Retina (tissue), 1 donor: ENCODE results near the gene EFHD2.
"Not testable (repeated sequence)": the region's sequence is repeated elsewhere in the genome, so short reads cannot be mapped to it uniquely, and the experiment has no call there.

Experiments used
- DNase-seq: peaks from one replicate; pipeline ENCODE4 v3.0.0-alpha.2; 2016

Gene EFHD2

DNA sequence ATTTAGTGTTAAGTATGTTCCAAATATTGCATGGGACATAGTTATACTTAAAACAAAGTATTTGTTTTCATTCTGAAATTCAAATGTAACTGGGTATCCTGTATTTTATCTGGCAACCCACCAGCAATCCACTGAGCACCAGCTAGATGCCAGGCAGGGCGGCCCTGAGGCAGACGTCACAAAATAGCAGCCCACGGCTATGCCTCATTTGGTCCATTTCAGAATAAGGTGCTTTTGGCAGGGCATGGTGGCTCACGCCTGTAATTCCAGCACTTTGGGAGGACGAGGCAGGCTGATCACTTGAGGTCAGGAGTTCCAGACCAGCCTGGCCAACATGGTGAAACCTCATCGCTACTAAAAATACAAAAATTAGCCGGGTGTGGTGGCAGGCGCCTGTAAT, 19.9 kb upstream of the EFHD2 start:
- DNase-seq = not testable (repeated sequence)

GRCh38 chr1:15390667-15391066, 19.0 kb upstream of the EFHD2 start:
- DNase-seq = no peak

DNA sequence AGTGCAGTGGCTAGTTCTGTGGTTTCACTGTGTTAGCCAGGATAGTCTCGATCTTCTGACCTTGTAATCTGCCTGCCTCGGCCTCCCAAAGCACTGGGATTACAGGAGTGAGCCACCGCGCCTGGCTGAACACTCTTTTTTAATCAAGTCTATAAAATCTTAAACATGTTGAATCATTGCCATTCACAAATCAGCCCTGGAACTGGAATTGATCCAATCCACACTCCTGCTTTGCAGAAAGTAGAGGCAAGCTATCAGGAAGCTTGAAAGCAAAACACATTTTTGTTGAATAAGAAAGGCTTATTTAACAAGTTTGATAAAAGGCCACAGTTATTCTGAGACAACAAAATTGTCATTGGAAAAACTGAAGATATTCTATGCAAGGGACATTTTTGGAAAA, 18.3 kb upstream of the EFHD2 start:
- DNase-seq = no peak

- DNase-seq = no peak
Observed at GRCh38 chr1:15393475-15394257, 16.0 kb upstream of the EFHD2 start.

DNA sequence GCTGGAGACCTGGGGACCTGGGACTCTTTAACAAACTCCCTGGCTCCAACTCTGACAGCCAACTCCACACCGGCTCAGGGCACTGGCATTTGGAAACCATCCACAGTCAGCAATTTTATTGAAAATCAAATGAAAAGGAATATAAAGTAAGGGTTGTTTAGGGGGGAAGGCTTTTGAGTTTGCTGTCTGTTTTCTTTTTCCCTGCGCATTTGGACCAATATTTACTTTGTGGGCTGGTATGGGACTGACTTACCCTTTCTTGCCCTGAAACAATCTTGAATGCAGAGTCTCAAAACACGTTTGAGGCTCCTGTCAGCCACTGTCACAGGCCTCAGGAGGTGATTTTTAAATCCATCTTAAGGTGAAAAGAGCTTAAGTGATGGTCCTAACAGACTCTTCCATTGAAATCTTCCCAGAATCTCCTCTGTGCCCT, 15.4 kb upstream of the EFHD2 start:
- no peak for DNase-seq

GRCh38 chr1:15397236-15397635, 12.5 kb upstream of the EFHD2 start:
- no peak for DNase-seq

- no peak for DNase-seq
Observed at GRCh38 chr1:15399710-15400109, 10.0 kb upstream of the EFHD2 start.

GRCh38 chr1:15400627-15401026, 9.1 kb upstream of the EFHD2 start:
- no peak for DNase-seq

DNA sequence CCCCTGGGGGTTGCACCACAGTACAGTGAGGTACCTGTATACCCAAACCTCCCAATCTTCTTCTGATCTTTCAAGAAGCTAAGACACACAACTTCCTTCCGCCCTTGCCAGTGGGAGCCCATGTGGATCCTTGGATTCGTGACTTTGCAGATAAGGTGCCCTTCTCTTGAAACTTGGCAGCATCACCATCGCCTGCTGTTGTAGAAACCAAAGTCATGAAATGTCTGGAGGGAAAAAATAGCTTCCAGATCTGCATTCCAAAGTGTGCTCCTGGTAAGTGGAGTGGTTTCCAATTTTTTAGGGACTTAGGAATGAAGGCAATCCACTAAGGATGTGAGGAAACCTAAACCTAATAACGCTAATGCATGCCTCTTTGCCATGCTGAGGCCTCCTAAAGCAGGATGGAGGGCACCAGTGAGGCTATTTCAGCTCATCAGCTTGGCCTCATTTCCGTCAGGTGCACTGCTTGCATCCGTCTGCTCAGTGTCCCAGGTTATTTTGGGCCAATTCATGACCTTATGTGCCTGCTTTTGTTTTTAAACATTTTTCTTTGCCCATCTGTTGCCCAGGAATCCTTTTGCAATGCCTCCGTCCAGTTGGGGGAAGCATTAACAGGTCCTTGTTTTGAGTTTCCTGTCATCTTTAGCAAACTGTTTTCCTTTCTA, 8.2 kb upstream of the EFHD2 start:
- DNase-seq = no peak

GRCh38 chr1:15402809-15403450, 6.8 kb upstream of the EFHD2 start:
- no peak for DNase-seq

DNA sequence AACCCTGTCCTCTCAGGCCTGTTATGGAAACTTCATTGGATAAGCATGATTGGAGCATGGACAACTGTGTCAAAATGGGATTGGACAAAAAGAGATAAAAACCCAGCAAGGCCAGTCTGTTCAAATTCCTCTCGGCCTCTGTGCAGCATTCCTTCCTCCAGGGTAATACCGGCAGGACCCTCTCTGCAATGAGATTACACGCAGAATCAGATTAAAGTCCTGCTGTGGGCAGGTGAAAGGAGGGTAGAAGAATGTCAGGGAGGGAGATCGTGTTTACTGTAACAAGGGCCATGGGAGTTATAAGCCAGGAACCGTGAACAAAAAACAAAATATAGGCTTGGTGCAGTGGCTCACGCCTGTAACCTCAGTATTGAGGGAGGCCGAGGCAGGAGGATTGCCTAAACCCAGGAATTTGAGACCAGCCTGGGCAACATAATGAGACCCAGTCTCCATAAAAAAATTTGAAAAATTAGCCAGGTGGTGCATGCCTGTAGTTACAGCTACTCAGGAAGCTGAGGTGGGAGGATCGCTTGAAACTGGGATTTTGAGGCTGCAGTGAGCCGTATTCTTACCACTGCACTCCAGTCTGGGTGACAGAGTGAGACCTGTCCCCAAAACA, 5.6 kb upstream of the EFHD2 start:
- DNase-seq = no peak

DNA sequence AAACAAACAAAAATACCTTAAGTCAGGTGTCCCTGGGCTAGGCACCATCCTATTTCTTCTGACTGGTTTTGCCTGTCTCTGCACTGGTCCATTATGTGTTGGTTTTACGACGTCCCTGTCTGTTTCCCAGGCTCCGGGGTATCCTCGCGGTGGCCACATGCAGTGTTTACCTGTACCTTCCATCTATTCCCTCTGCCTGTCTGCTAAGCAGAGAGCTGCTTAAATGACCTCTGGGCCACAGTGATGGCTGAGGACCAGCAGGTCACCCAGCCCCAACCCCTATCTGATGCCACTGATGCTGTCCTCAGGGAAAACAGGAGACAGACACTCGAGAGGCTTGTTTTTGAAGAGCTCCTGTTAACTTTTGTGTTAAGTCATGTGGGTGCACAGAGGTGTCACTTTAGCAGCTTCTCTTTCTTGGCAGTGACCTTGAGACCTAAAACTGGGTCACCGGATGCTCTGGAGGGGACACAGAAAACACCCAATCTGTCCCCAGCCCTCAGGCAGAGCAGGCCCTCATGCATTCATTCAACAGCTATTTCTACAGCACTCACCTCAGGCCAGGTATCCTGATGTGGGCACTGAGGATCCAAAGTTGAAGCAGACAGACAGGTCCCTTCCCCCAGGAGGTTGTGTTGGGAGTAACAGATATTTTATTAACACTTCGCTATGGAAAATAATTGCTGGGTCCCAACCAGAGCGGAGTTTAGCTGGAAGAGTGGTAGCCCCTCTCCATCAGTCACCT, 4.4 kb upstream of the EFHD2 start:
- no peak for DNase-seq

DNA sequence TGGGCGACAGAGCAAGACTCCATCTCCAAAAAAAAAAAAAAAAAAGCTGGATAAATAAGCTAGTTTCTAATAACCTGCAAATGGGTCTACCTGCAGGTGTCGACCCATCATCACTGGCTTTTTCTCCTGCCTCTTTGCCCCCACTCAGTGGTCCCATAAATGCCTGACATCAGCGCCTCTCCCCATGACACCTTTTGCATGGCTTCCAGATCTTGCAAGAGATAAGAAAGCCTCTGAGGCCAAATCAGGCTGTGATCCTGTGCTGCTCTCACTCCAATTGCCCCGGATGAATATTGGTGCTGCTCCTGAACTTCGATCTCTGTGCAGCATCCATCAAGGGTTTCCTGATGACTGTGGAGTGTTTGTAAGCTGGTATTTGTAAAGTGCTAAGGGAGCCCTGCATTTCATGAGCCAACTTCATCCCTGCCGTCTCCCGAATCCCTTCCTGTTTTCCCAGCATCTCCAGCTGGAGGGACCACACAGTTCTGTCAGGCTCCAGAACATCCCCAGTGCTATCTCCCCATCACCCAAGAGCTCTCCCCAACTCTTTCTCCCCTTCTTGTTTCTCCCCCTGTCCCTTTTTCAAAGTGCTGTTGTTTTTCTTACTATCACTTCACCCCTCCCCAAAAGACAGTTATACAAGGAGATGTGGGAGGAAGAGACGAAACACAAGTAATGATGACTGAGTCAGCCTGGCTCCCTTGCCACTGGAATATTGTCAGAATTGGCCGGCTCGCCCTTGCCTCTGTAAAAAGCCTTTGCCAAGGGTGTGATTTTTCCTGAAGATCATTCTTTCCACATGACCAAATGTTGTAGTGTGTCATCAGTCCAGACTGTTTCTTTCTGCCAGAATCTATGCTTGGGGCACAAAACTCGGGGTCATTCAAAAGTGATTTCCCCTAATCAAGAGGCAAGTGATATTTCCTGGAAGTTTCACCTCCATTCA, 2.8 kb upstream of the EFHD2 start:
- no peak for DNase-seq

GRCh38 chr1:15407580-15407979, 2.1 kb upstream of the EFHD2 start:
- no peak for DNase-seq

GRCh38 chr1:15408890-15409387, 749 bp upstream of the EFHD2 start:
- no peak for DNase-seq

GRCh38 chr1:15410223-15410883, 665 bp downstream of the EFHD2 start:
- no peak for DNase-seq

- DNase-seq = no peak
Observed at GRCh38 chr1:15410884-15411245, 1.2 kb downstream of the EFHD2 start.

DNA sequence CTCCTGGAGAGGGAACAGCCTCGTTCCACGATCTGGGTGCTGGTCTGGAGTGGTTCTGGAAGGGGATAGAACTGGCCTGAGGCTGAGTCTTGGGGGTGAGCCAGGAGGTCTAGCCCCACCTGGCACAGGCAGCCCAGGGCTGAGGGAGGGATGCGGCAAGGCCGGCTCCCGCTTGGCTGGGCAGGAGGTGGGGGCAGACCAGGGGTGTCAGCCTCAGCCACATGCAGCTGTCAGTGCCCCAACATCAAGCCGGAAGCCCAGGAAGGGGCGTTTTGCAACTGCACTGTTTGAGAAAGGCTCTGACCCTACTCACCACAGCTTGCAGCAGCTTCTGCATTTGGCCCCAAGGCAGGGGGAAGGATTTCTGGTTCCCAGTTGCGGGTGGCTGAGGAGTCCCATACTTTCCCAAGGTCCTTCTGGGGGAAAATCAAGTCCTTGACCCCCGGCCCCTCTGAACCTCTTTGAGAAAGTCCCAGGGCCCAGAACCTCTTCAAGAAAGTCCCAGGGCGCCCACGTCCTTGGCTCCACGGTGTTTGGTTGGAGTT, 2.0 kb downstream of the EFHD2 start:
- DNase-seq = no peak

DNA sequence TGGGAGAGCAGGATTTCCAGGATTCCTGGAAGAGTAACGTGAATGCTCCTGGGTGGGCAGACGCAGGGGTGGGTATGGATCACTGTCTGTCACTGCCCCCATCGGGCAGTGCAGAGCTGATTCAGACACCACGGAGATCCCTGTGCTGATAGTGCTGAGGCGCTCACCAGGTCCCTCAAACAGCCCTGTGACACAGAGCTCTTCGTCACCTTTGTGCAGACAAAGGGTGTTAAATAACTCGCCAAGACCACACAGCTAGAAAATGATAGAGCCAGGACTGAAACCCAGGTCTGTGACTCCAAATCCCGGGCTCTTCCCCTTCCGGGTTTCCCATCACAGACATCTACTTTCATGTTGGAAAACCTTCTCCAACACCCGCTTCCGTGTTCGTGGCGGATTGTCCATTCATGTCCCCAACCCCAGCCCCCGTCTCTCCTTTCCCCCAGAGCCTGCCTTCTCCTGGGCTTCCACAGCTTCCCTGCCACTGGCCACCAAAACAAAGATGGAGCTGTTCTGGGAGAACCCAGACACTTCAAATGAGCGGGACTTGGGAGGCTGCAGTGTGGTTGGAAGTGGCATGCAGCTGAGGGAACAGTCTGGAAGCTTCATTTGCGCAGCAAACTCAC, 2.6 kb downstream of the EFHD2 start:
- no peak for DNase-seq

DNA sequence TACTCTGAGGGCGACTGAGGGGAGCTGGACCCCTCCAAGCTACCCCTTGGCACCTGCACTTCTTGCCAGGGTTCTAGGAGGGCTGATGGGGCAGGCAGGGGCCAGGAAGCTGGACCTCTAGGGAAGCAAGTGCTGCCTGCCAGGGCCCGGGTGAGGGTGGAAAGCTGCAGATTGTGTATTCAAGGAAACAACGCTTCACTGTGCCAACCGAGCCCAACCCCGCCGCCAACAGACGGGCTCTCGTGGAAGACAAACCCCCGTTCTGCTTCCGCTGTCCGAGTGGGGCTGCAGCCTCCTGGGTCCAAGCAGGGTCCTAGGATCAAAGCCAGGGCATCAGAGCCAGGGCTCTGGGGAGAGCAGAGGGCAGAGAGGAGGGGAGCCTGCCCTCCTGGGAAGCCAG, 3.2 kb downstream of the EFHD2 start:
- DNase-seq = no peak
